CD4-positive, alpha-beta T cell treated with Interleukin-2 at 100 ng/mL for 4 hours (primary cell): ENCODE measurements around the gene PRDM8.
"Not testable (repeated sequence)": the region's sequence is repeated elsewhere in the genome, so short reads cannot be mapped to it uniquely, and the experiment has no call there.

Source experiments
- DNase-seq: peaks from one replicate; pipeline ENCODE4 v3.0.0-alpha.2; 2020; ENCODE audit warnings: low spot score

The PRDM8 gene

GRCh38 chr4:80228460-80228859 lies 31.2 kb downstream of the PRDM8 start:
- no peak for DNase-seq

GRCh38 chr4:80229128-80229527 lies 31.8 kb downstream of the PRDM8 start:
- DNase-seq = no peak

GRCh38 chr4:80229590-80229989 lies 32.3 kb downstream of the PRDM8 start:
- no peak for DNase-seq

GRCh38 chr4:80231180-80231579 lies 33.9 kb downstream of the PRDM8 start:
- no peak for DNase-seq

GRCh38 chr4:80232707-80233370 lies 35.5 kb downstream of the PRDM8 start:
- no peak for DNase-seq

GRCh38 chr4:80233390-80233789 lies 36.1 kb downstream of the PRDM8 start:
- no peak for DNase-seq

GRCh38 chr4:80235451-80235850 lies 38.1 kb downstream of the PRDM8 start:
- no peak for DNase-seq

DNA sequence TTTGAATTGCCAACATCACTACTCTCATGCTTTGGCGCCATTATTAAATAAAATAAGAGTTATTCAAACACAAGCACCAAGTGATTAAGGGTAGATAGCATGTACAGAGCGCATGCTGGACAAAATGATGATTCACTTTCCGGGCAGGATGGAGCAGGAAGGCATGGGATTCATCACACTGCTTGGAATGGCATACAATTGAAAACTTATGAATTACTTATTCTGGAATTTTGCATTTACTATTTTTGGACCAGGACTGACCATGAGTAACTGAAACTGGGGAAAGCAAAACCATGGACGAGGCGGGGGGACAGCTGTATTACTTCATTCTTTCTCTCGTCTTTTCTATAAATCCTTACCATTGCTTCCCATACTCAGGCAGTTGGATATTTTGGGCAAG lies 40.7 kb downstream of the PRDM8 start:
- no peak for DNase-seq

DNA sequence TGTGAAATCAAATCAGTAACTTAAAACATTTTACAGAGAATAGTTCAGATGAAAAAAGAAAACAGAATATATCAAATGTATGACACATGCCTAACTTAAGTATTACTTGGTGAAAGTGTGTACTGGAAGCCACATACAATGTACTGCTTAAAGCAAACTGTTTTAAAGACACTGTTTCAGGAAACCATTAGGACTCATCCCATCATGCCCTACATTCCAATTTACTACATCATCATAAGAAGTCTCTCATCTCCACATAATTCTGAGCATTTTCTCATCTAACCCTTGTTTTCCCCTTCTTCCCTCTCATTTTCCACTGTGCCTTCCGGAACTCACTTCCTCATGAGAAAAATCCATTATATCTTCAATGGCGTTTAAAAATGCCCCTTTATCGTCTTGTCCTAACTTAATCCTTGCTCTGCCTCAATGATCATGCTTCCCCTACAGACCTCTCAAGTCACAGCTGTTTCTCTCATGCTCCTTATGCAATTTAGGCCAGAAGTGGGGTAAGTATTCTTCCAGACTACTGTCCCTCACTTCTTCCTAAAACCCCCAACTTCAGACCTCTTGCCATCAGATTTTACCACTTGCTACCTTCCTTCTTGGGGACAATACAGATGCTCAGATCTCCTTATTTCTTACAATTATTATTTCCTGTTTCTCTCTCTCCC lies 42.3 kb downstream of the PRDM8 start:
- DNase-seq = no peak

GRCh38 chr4:80240976-80241375 lies 43.7 kb downstream of the PRDM8 start:
- no peak for DNase-seq

GRCh38 chr4:80243274-80244018 lies 46.1 kb downstream of the PRDM8 start:
- DNase-seq = no peak

- not testable (repeated sequence) for DNase-seq
These were observed 50.2 kb downstream of the PRDM8 start for GRCh38 chr4:80247484-80247883.

DNA sequence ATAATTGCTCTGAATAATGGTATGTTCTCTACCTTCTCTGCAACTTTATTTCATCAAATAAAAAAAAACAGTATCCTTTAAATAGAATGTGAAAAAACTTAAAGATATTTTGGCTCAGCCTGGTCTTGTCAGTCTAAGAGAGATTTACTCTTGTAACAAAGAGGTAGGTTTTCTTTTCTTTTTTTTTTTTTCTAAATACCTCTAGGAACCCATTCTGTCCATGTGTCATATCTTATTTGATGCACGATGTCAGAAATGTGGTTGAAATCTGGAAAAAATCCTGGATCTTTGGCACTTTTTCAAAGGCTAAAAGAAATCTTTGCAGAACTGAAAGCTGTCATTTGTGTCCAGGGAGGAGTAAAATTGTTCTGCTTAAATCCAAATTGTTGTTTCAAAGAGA lies 51.8 kb downstream of the PRDM8 start:
- no peak for DNase-seq

DNA sequence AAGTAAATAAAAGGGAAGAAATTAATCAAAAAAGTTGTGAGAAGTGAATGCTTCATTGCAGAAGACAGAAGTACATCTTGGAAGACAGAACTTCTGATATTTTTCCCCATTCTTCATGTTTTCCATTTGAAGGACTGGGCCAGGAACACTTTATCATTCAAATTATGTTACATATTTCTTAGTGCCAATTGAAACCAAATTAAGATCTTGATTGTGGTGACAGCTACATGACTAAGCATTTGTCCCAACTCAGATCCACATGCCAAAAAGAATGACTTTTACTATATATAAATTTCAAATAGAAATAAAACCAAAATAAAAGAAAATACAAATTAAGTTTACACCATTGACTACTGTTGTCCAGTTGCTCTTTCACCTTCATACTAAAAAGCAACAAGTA lies 55.1 kb downstream of the PRDM8 start:
- no peak for DNase-seq

DNA sequence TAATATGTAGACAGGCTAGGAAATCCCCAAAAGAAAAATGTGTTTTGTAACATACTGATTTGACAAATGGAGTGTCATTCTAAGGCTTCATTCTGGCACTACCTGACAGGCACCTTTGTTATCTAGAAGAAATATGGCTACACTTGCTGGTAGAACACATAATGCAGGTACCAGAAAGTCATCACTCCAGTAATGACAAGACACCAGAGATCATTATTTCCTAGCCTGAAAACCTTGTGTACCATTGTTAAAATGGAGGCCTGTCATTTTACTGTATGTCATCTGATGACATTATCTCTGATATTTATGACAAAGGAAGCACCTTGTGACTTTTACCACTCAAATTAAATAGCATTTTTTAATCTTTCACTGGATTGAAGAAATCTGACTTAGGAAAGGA lies 55.6 kb downstream of the PRDM8 start:
- no peak for DNase-seq

DNA sequence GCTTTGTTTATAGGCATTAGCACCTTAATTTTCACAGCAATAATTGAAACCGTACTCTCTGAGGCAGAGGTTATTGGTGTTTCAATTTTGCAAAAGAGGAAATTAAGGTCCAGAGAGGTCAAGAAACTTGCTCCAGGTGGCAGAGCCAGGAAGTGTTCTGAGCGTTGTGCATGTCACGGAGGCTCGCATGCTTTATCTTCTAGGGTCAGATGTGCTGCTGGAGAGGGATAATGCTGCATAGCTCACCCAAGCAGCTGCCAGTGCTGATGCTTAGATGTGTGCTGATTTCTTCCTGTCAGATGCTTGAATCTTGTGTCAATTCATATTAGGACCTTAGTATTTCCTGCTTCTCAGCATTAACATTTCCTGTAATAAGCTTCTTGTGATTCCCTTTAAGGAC lies 56.2 kb downstream of the PRDM8 start:
- DNase-seq = no peak
